Measurements from ENCODE around the gene MEPE. TPM values are rescaled to one million over a fixed set of nuclear protein-coding genes. Genes with fewer than 3 reads are reported as not detected.

The MEPE gene, protein sequence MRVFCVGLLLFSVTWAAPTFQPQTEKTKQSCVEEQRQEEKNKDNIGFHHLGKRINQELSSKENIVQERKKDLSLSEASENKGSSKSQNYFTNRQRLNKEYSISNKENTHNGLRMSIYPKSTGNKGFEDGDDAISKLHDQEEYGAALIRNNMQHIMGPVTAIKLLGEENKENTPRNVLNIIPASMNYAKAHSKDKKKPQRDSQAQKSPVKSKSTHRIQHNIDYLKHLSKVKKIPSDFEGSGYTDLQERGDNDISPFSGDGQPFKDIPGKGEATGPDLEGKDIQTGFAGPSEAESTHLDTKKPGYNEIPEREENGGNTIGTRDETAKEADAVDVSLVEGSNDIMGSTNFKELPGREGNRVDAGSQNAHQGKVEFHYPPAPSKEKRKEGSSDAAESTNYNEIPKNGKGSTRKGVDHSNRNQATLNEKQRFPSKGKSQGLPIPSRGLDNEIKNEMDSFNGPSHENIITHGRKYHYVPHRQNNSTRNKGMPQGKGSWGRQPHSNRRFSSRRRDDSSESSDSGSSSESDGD
- not detected in 2 replicates for total RNA-seq (2014; rRNA removed; shearing (Covaris generic); ENCODE audit: low replicate concordance)

DNA sequence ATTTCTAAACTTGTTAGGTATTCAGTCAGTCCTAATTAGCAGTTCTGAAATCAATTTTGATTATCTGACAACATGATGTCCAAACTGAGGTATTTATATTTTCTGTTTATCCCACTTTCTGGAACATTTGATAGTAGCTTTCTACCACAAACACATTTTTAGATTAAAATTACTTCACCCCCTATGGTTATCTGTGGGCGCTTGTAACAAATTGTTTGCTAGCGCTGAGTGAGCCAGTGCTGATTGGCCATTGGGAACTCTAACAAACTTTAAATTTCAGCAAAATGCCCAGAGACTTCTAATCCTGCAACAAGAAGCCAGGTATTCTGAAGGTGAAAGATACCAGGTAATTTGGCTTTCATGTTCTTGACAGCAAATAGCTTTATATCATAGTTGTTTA lies at the start of gene MEPE:
MEPE (plus strand) TSS at position 301 of the 400 bp plus-strand sequence. CDS start 1,746 bp downstream, outside the sequence.
- no peak within 1 kb of the TSS for H3K4me2 ChIP-seq (ENCODE audit: low read depth, low read length, poor library complexity, severe bottlenecking)
- H4K20me1 ChIP-seq (ENCODE audit: insufficient read depth, low read depth, low read length) = no peaks in the 10 kb centered on the region
- H3K79me2 ChIP-seq (ENCODE audit: low read length) = no peaks in the 10 kb centered on the region
- H2AFZ ChIP-seq (ENCODE audit: low read length) = no peak within 1 kb of the TSS
- H3K9me2 ChIP-seq (replicated peaks; ENCODE audit: insufficient read depth, low read length) = no peaks in the 10 kb centered on the region
- H3K9ac ChIP-seq (ENCODE audit: low read length) = no peak within 1 kb of the TSS
- no peaks in the 10 kb centered on the region for H3K9me3 ChIP-seq (ENCODE audit: low read length)
- H3K4me1 ChIP-seq (ENCODE audit: low read length) = no peaks in the 10 kb centered on the region
- H3K27ac ChIP-seq (ENCODE audit: low read length) = no peak within 1 kb of the TSS
- H3K27me3 ChIP-seq (ENCODE audit: low read length) = no peaks in the 10 kb centered on the region
- no peak within 1 kb of the TSS for H3K4me3 ChIP-seq (ENCODE audit: low read length)
- DNase-seq = no peak
- H3K36me3 ChIP-seq (ENCODE audit: insufficient read depth, low read length) = no peaks in the 10 kb centered on the region

DNA sequence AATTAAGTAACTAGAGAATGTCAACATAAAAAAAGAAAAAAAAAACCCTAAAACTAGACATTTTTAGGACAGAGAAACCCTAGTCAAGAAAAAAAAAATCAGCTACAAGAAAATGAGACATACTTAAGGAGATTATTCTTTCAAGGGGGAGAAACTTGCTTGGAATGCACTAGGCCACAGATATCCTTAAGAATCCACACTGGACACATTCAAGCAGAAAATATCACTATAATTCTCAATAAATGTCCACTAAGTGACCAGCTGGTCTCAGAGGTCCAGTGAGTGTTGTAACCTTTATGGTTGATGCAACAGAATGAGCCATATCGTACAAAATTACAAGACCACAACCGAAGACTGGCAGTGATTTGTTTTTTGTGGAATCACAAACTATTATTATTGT lies 49.0 kb upstream of the MEPE start:
- Histone ChIP-seq H3K9me2 (replicated peaks; ENCODE audit: insufficient read depth, low read length) (no peaks in the 10 kb centered on the region), H3K27me3 (ENCODE audit: low read length) (peaks cover 3% of the 10 kb centered on the region; the same call in 1 of the 2 replicates), H3K9me3 (ENCODE audit: low read length) (no peaks in the 10 kb centered on the region), H2AFZ (ENCODE audit: low read length) (no peak overlapping the region), H3K4me3 (ENCODE audit: low read length) (no peak overlapping the region), H3K79me2 (ENCODE audit: low read length) (no peaks in the 10 kb centered on the region), H3K9ac (ENCODE audit: low read length) (no peak overlapping the region), H3K4me2 (ENCODE audit: low read depth, low read length, poor library complexity, severe bottlenecking) (no peak overlapping the region), H4K20me1 (ENCODE audit: insufficient read depth, low read depth, low read length) (no peaks in the 10 kb centered on the region), H3K4me1 (ENCODE audit: low read length) (no peaks in the 10 kb centered on the region), H3K36me3 (ENCODE audit: insufficient read depth, low read length) (no peaks in the 10 kb centered on the region), H3K27ac (ENCODE audit: low read length) (no peak overlapping the region)
- DNase-seq = no peak

DNA sequence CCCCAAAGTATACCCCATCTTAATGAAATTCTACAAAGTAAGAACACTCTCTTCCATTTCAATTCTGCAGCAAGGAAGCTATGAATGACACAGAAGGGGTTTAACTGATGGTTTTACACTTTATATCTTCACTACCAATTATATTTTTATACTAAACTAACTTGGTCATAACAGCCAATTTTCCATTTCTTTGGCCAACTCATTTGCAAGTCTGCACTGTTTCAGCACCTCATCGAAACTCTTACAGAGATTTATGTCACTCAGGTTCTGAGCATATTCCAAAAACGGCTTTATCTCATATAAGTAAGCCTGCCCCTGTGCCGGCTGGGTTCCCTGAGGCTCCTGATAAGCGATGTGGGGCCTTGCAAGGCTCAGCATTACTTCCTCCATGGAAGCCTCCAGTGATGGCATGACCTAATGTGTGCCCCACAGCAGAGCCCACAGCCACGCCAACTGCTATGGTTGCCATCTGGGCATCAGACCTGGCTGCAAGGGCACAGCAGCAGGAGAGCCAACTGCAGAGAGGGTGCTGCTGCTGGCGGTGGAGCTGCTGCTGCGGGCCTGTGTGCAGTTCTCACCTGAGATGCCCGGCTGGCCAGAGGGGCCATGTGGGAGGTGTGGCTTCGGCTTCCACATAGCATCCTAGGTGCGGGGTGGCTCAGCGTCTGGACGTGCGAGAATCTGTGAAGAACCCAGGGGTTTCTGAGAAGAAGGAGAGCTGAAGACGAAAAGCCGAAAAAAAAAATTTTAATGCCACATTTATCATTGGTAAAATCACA lies 46.8 kb upstream of the MEPE start:
- no peaks in the 10 kb centered on the region for H3K4me1 ChIP-seq (ENCODE audit: low read length)
- no peaks in the 10 kb centered on the region for H3K9me2 ChIP-seq (replicated peaks; ENCODE audit: insufficient read depth, low read length)
- H3K79me2 ChIP-seq (ENCODE audit: low read length) = no peaks in the 10 kb centered on the region
- H3K9me3 ChIP-seq (ENCODE audit: low read length) = no peaks in the 10 kb centered on the region
- no peak overlapping the region for H2AFZ ChIP-seq (ENCODE audit: low read length)
- H3K9ac ChIP-seq (ENCODE audit: low read length) = no peak overlapping the region
- peaks cover 3% of the 10 kb centered on the region; the same call in 1 of the 2 replicates for H3K27me3 ChIP-seq (ENCODE audit: low read length)
- H3K27ac ChIP-seq (ENCODE audit: low read length) = no peak overlapping the region
- H3K36me3 ChIP-seq (ENCODE audit: insufficient read depth, low read length) = no peaks in the 10 kb centered on the region
- H4K20me1 ChIP-seq (ENCODE audit: insufficient read depth, low read depth, low read length) = no peaks in the 10 kb centered on the region
- DNase-seq = no peak
- no peak overlapping the region for H3K4me3 ChIP-seq (ENCODE audit: low read length)
- H3K4me2 ChIP-seq (ENCODE audit: low read depth, low read length, poor library complexity, severe bottlenecking) = no peak overlapping the region

DNA sequence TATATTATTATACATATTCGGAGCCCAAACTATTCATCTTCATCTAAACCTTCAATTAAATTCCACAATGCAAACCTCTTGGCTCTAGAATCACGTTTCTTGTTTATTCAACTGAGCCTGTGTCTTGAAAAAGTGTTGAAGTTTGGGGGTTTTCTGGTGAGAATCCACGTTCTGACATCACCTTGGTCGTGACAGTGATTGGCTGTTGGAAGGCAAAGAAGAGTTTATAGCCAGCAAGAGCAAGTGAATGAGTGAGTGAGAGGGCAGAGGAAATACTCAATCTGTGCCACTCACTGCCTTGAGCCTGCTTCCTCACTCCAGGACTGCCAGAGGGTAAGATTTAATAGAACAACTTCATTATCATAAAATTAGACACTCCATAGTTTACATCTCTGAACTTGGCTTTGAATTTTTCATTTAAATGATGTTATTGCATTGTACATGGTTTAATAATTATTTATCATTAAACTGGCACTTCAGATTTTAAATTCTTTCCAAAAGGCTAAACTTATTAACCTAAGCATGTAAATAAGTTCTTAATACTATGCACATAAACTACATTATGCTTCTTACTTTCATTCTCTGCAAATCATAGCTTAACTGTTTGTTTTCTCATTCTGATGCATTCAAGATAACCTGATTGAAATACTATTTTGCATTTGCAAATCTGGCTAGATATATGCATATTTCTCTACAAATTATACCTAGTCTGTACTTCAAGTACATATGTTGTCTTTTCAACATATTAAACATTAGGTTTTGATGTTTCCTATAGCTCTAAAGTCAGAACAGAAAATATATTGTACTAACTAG lies 33.3 kb upstream of the MEPE start, which contains the start of gene IBSP:
IBSP (plus strand) TSS at position 254 of the 813 bp plus-strand sequence. CDS start 2,808 bp downstream, outside the sequence.
- Histone ChIP-seq H3K4me2 (ENCODE audit: low read depth, low read length, poor library complexity, severe bottlenecking) (no peak within 1 kb of the TSS), H4K20me1 (ENCODE audit: insufficient read depth, low read depth, low read length) (no peaks in the 10 kb centered on the region)

GRCh38 chr4:87802858-87803257 lies 29.9 kb upstream of the MEPE start:
- H3K27ac ChIP-seq (ENCODE audit: low read length) = no peak overlapping the region

More for the DNA sequence above, 33.3 kb upstream of the MEPE start, which contains the start of gene IBSP:
- no peak for DNase-seq
- no peak within 1 kb of the TSS for H3K27ac ChIP-seq (ENCODE audit: low read length)
- H3K27me3 ChIP-seq (ENCODE audit: low read length) = no peaks in the 10 kb centered on the region
- no peaks in the 10 kb centered on the region for H3K36me3 ChIP-seq (ENCODE audit: insufficient read depth, low read length)
- no peak within 1 kb of the TSS for H3K4me3 ChIP-seq (ENCODE audit: low read length)
- no peaks in the 10 kb centered on the region for H3K79me2 ChIP-seq (ENCODE audit: low read length)
- H3K9me3 ChIP-seq (ENCODE audit: low read length) = no peaks in the 10 kb centered on the region
- no peak within 1 kb of the TSS for H3K9ac ChIP-seq (ENCODE audit: low read length)
- no peaks in the 10 kb centered on the region for H3K4me1 ChIP-seq (ENCODE audit: low read length)
- no peak within 1 kb of the TSS for H2AFZ ChIP-seq (ENCODE audit: low read length)
- no peaks in the 10 kb centered on the region for H3K9me2 ChIP-seq (replicated peaks; ENCODE audit: insufficient read depth, low read length)

GRCh38 chr4:87803421-87803820 lies 29.3 kb upstream of the MEPE start:
- H3K9me2 ChIP-seq (replicated peaks; ENCODE audit: insufficient read depth, low read length) = no peaks in the 10 kb centered on the region
- no peak overlapping the region for H2AFZ ChIP-seq (ENCODE audit: low read length)
- H3K79me2 ChIP-seq (ENCODE audit: low read length) = no peaks in the 10 kb centered on the region
- no peaks in the 10 kb centered on the region for H3K4me1 ChIP-seq (ENCODE audit: low read length)
- H3K27ac ChIP-seq (ENCODE audit: low read length) = no peak overlapping the region
- no peaks in the 10 kb centered on the region for H3K9me3 ChIP-seq (ENCODE audit: low read length)
- no peak overlapping the region for H3K4me2 ChIP-seq (ENCODE audit: low read depth, low read length, poor library complexity, severe bottlenecking)
- H4K20me1 ChIP-seq (ENCODE audit: insufficient read depth, low read depth, low read length) = no peaks in the 10 kb centered on the region
- DNase-seq = no peak
- H3K36me3 ChIP-seq (ENCODE audit: insufficient read depth, low read length) = no peaks in the 10 kb centered on the region
- no peak overlapping the region for H3K4me3 ChIP-seq (ENCODE audit: low read length)
- no peaks in the 10 kb centered on the region for H3K27me3 ChIP-seq (ENCODE audit: low read length)
- no peak overlapping the region for H3K9ac ChIP-seq (ENCODE audit: low read length)

More at GRCh38 chr4:87802858-87803257, 29.9 kb upstream of the MEPE start:
- no peaks in the 10 kb centered on the region for H3K4me1 ChIP-seq (ENCODE audit: low read length)
- no peaks in the 10 kb centered on the region for H3K36me3 ChIP-seq (ENCODE audit: insufficient read depth, low read length)
- no peak overlapping the region for H3K4me2 ChIP-seq (ENCODE audit: low read depth, low read length, poor library complexity, severe bottlenecking)
- no peaks in the 10 kb centered on the region for H4K20me1 ChIP-seq (ENCODE audit: insufficient read depth, low read depth, low read length)
- no peak overlapping the region for H2AFZ ChIP-seq (ENCODE audit: low read length)
- no peak overlapping the region for H3K4me3 ChIP-seq (ENCODE audit: low read length)
- no peak overlapping the region for H3K9ac ChIP-seq (ENCODE audit: low read length)
- H3K79me2 ChIP-seq (ENCODE audit: low read length) = no peaks in the 10 kb centered on the region
- no peak for DNase-seq
- no peaks in the 10 kb centered on the region for H3K9me2 ChIP-seq (replicated peaks; ENCODE audit: insufficient read depth, low read length)
- no peaks in the 10 kb centered on the region for H3K27me3 ChIP-seq (ENCODE audit: low read length)
- no peaks in the 10 kb centered on the region for H3K9me3 ChIP-seq (ENCODE audit: low read length)

DNA sequence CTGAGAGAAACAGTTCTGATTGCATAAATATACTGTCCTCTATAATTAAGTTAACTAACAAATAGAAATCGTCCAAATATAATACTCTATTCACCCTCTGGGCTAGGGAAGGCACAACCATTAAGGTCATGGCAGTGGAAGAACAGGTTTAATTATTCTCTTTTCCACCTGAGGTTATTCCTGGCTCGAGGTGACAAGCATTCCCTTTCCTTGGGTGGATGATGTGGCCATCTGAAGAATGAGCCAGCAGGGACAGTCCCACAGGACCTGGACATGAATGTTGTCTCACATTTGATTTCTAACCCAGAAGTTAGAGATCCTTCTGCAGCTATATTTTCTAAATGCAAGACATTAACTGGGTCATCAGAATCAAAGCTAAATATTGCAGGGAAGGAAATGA lies 27.9 kb upstream of the MEPE start:
- no peak for DNase-seq
- H3K9me3 ChIP-seq (ENCODE audit: low read length) = no peaks in the 10 kb centered on the region
- H3K4me2 ChIP-seq (ENCODE audit: low read depth, low read length, poor library complexity, severe bottlenecking) = no peak overlapping the region
- no peaks in the 10 kb centered on the region for H3K79me2 ChIP-seq (ENCODE audit: low read length)
- H3K27ac ChIP-seq (ENCODE audit: low read length) = no peak overlapping the region
- H2AFZ ChIP-seq (ENCODE audit: low read length) = no peak overlapping the region
- no peaks in the 10 kb centered on the region for H3K27me3 ChIP-seq (ENCODE audit: low read length)
- H3K36me3 ChIP-seq (ENCODE audit: insufficient read depth, low read length) = no peaks in the 10 kb centered on the region
- no peak overlapping the region for H3K4me3 ChIP-seq (ENCODE audit: low read length)
- no peaks in the 10 kb centered on the region for H3K4me1 ChIP-seq (ENCODE audit: low read length)
- no peaks in the 10 kb centered on the region for H3K9me2 ChIP-seq (replicated peaks; ENCODE audit: insufficient read depth, low read length)
- H3K9ac ChIP-seq (ENCODE audit: low read length) = no peak overlapping the region
- H4K20me1 ChIP-seq (ENCODE audit: insufficient read depth, low read depth, low read length) = no peaks in the 10 kb centered on the region

All from Karpas-422 (cell line).